Heart left ventricle (tissue), 13 donors: Measurements from ENCODE around the gene PLPPR3.
"Not testable (repeated sequence)": the region's sequence is repeated elsewhere in the genome, so short reads cannot be mapped to it uniquely, and the experiment has no call there.

ENCODE experiments used
- CTCF ChIP-seq, 12 donors: fragments of 200-600 bp; sonication (generic) in 4 of 12; IDR thresholded peaks; one replicate each; pipeline versions ENCODE4 v1.5.0 to v1.8.0; 2018 to 2022; ENCODE audit warnings: antibody characterized with exemption in 12 of 12, mild to moderate bottlenecking in 5 of 12
- POLR2A ChIP-seq, 2 donors: fragments of 450-650 bp; IDR thresholded peaks; one replicate each; pipeline ENCODE4 v1.6.1; 2017; ENCODE audit warnings: antibody characterized with exemption in 2 of 2, mild to moderate bottlenecking in 2 of 2, moderate library complexity in 2 of 2
- donor health status: ischemic (EF 13 %, LVEDD 7.1; RV severe dilation, severe dysfunction).
- donor health status: DM: no; HTN: yes; CAD: no.
- donor health status: DM: no; HTN: no; CAD: no.
- donor health status: ischemic (EF 25% LVEDD 6.9; RV normal size, moderate dysfunction).
- donor health status: ischemic (EF 25% LVEDD 5.7; RV mildly dilated, moderate dysfunction).
- donor health status: ischemic (EF 35%, LVEDD 5.7; RV mildly dilated, moderate dysfunction).
- donor health status: nonischemic (EF 11% LVEDD 7.7; RV severe dilation, severe dysfunction).
- donor health status: DM: yes; HTN: yes; CAD: no.
- donor health status: PGD.
- donor health status: ischemic (EF 29% LVEDD 5.4; RV normal size, mild dysfunction).
- donor health status: nonischemic (EF 23%, LVEDD 6.1; RV moderate dilation, normal function).

- TF ChIP-seq POLR2A, CTCF (IDR thresholded peaks at IDR 0.05): not testable (repeated sequence)
Measured at GRCh38 chr19:842802-843179, 21.0 kb upstream of the PLPPR3 start.
